NB4 (cell line): ENCODE data around the gene GJA1.
"Not testable (repeated sequence)": the region's sequence is repeated elsewhere in the genome, so short reads cannot be mapped to it uniquely, and the experiment has no call there.

Experiments
- DNase-seq: peaks from one replicate; pipeline ENCODE4 v3.0.0; 2010; ENCODE audit warnings: low read depth
- H3K4me3 ChIP-seq: one replicate; pipeline ENCODE4 v1.5.1; 2011; ENCODE audit warnings: mild to moderate bottlenecking, low read depth, low read length, moderate library complexity
- CTCF ChIP-seq: IDR thresholded peaks from one replicate; pipeline ENCODE4 v1.5.1; 2012; ENCODE audit warnings: low read depth, low read length
- MAX ChIP-seq: IDR thresholded peaks from 2 replicates; pipeline ENCODE4 v1.6.1; 2011; ENCODE audit warnings: low read depth, low read length
- MYC ChIP-seq: IDR thresholded peaks from 2 replicates; pipeline ENCODE4 v1.6.1; 2011; ENCODE audit warnings: low read depth, low read length
- POLR2A ChIP-seq: IDR thresholded peaks from 2 replicates; pipeline ENCODE4 v1.6.1; 2011; ENCODE audit warnings: mild to moderate bottlenecking; ENCODE audit not compliant: insufficient read length; ENCODE audit errors: extremely low read depth

GJA1 gene

GRCh38 chr6:121426686-121427085 lies 8.8 kb upstream of the GJA1 start:
- no peak for DNase-seq
- no peak overlapping the region for H3K4me3 ChIP-seq
- TF ChIP-seq POLR2A (no peak), CTCF (no peak), MYC (no peak), MAX (no peak)

GRCh38 chr6:121428872-121429756 lies 6.3 kb upstream of the GJA1 start:
- TF ChIP-seq POLR2A (no peak), CTCF (no peak), MYC (no peak), MAX (no peak)
- no peak for DNase-seq
- no peak overlapping the region for H3K4me3 ChIP-seq

GRCh38 chr6:121430514-121431460 lies 4.7 kb upstream of the GJA1 start:
- peak; percentile 61 for DNase-seq
- H3K4me3 ChIP-seq: no peak overlapping the region
- peak; percentile 29 for TF ChIP-seq CTCF
- TF ChIP-seq MAX: no peak

- DNase-seq: not testable (repeated sequence)
Measured at GRCh38 chr6:121431776-121432175, 3.7 kb upstream of the GJA1 start.

GRCh38 chr6:121434037-121434770 lies 1.2 kb upstream of the GJA1 start:
- TF ChIP-seq CTCF (no peak), MYC (no peak), MAX (no peak), POLR2A (no peak)
- no peak overlapping the region for H3K4me3 ChIP-seq
- no peak for DNase-seq

More at GRCh38 chr6:121431776-121432175, 3.7 kb upstream of the GJA1 start:
- H3K4me3 ChIP-seq: not testable (repeated sequence)
